ENCODE results near the gene MRPL14. TPM values are rescaled to one million over a fixed set of nuclear protein-coding genes. Genes with fewer than 3 reads are reported as not detected.

Gene MRPL14
- total RNA-seq, 2 donors from 2014 or later, result 72.0 to 77.7 TPM

DNA sequence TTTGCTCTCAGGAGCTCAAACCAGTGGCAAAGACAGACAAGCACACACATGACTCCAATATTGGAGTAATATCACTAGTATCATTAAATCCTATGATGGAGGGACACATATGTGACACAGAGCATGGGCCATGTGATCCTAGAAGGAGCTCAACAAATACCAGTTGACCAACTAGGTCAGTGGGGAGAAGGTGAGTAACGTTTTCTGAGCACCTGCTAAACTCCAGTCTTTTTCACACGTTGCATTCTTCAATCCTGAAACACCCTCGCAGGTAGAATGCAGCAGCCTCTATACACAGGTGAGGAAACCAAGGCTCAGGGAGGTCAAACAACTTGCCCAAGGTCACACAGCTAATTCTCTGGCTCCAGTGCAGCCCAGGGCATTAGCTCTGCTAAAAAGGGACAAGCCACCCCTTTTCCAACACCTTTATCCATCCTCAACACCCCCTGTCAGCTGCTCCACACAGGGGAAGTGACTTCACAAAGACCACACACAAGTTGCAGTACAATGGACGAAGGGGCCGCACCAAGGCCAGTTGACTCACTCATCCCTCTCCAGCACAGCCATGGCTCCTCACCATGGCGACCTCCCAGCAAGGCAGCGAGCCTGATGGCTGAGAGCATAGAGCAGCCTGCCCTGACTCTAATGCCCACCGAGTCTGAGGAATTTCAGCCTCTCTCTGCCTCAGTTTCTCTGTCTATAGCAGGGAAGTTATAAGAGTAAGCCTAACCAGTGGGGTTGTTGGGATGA lies 35.8 kb upstream of the MRPL14 start:
- TF ChIP-seq, protein P1, sequence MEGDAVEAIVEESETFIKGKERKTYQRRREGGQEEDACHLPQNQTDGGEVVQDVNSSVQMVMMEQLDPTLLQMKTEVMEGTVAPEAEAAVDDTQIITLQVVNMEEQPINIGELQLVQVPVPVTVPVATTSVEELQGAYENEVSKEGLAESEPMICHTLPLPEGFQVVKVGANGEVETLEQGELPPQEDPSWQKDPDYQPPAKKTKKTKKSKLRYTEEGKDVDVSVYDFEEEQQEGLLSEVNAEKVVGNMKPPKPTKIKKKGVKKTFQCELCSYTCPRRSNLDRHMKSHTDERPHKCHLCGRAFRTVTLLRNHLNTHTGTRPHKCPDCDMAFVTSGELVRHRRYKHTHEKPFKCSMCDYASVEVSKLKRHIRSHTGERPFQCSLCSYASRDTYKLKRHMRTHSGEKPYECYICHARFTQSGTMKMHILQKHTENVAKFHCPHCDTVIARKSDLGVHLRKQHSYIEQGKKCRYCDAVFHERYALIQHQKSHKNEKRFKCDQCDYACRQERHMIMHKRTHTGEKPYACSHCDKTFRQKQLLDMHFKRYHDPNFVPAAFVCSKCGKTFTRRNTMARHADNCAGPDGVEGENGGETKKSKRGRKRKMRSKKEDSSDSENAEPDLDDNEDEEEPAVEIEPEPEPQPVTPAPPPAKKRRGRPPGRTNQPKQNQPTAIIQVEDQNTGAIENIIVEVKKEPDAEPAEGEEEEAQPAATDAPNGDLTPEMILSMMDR (IDR thresholded peaks at IDR 0.05), result no peak
- H3K27ac ChIP-seq, result no peak overlapping the region
- no peaks in the 10 kb centered on the region for H3K4me1 ChIP-seq
- intact Hi-C loops (cut with DNase I), result no loop called here
- no peak for DNase-seq
- no peak overlapping the region for H3K9ac ChIP-seq (ENCODE audit: low read depth in 2 of 2, low read length in 2 of 2)
- no peaks in the 10 kb centered on the region for H3K27me3 ChIP-seq
- H3K4me3 ChIP-seq, result no peak overlapping the region
- H3K9me3 ChIP-seq, result no peaks in the 10 kb centered on the region
- H3K36me3 ChIP-seq, result no peaks in the 10 kb centered on the region

DNA sequence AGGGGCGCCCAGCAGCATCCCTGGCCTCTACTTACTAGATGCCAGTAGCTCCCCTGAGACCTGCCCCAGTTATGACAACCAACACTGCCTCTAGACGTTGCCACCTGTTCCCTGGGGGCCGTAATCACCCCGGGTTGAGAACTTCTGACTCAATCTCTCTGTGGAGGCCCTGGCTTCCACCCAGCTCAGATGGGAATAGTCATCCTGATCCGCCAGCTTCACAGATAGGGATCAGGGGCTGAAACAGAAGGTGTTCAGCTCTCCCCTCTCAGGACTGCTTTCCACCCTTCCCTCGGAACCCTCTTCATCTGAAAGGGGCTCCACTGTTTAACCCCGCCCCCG lies 34.7 kb upstream of the MRPL14 start:
- H3K27me3 ChIP-seq, result no peaks in the 10 kb centered on the region
- TF ChIP-seq, protein P1 (IDR thresholded peaks at IDR 0.05), result no peak
- H3K4me3 ChIP-seq, result no peak overlapping the region
- no peaks in the 10 kb centered on the region for H3K36me3 ChIP-seq
- DNase-seq, result no peak
- no peak overlapping the region for H3K27ac ChIP-seq
- no peaks in the 10 kb centered on the region for H3K4me1 ChIP-seq
- H3K9ac ChIP-seq (ENCODE audit: low read depth in 2 of 2, low read length in 2 of 2), result no peak overlapping the region
- H3K9me3 ChIP-seq, result no peaks in the 10 kb centered on the region
- intact Hi-C loops (cut with DNase I), result no loop called here

DNA sequence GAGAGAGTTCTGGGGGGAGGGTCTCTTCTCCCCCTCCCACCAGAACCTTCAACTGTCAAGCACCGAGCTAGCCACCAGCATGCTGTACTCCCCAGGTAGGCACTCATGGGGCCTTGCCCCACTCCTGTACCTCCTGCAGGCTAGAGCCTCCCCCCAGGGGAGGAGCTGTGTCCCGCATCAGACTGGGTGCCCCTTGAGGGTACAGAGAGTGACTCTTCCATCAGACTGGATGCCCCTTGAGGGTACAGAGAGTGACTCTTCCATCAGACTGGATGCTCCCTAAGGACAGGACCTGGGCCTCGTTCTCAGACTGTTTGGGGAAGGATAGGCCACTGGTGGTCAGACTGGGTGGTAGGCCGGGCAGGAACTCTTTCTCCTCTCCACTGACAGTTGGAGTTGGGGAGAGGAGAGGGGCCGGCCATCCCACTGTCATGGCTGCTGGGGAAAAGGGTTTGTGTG lies 31.5 kb upstream of the MRPL14 start, which contains the start of gene CAPN11:
CAPN11 (plus strand) TSS at position 51 of the 459 bp plus-strand sequence; CDS start at position 80, 29 bp downstream.
- no peak for DNase-seq
- H3K27ac ChIP-seq, result no peak within 1 kb of the TSS
- intact Hi-C loops (cut with DNase I), result no loop called here
- no peaks in the 10 kb centered on the region for H3K4me1 ChIP-seq
- TF ChIP-seq, protein P1 (IDR thresholded peaks at IDR 0.05), result no peak
- H3K36me3 ChIP-seq, result no peaks in the 10 kb centered on the region
- H3K9ac ChIP-seq (ENCODE audit: low read depth in 2 of 2, low read length in 2 of 2), result no peak within 1 kb of the TSS
- no peaks in the 10 kb centered on the region for H3K9me3 ChIP-seq
- H3K27me3 ChIP-seq, result no peaks in the 10 kb centered on the region
- no peak within 1 kb of the TSS for H3K4me3 ChIP-seq

DNA sequence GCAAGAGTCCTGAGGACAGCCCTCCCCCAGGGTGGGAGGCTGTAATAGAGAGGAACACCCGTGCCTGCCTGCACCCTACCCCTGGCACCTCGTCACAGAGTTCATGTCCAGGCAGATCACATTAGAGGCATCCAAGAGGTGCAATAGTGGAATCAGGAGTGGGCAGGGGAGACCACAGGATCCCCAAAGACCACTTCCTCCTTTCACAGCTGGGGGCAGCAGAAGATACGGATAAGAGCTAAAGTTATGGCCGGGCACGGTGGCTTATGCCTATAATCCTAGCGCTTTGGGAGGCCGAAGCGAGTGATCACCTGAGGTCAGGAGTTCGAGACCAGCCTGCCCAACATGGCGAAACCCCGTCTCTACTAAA lies 29.9 kb upstream of the MRPL14 start:
- no peaks in the 10 kb centered on the region for H3K27me3 ChIP-seq
- H3K9me3 ChIP-seq, result no peaks in the 10 kb centered on the region
- TF ChIP-seq, protein P1 (IDR thresholded peaks at IDR 0.05), result no peak
- no peak for DNase-seq
- no peak overlapping the region for H3K27ac ChIP-seq
- H3K36me3 ChIP-seq, result no peaks in the 10 kb centered on the region
- no peaks in the 10 kb centered on the region for H3K4me1 ChIP-seq
- intact Hi-C loops (cut with DNase I), result no loop called here
- H3K9ac ChIP-seq (ENCODE audit: low read depth in 2 of 2, low read length in 2 of 2), result no peak overlapping the region
- no peak overlapping the region for H3K4me3 ChIP-seq

DNA sequence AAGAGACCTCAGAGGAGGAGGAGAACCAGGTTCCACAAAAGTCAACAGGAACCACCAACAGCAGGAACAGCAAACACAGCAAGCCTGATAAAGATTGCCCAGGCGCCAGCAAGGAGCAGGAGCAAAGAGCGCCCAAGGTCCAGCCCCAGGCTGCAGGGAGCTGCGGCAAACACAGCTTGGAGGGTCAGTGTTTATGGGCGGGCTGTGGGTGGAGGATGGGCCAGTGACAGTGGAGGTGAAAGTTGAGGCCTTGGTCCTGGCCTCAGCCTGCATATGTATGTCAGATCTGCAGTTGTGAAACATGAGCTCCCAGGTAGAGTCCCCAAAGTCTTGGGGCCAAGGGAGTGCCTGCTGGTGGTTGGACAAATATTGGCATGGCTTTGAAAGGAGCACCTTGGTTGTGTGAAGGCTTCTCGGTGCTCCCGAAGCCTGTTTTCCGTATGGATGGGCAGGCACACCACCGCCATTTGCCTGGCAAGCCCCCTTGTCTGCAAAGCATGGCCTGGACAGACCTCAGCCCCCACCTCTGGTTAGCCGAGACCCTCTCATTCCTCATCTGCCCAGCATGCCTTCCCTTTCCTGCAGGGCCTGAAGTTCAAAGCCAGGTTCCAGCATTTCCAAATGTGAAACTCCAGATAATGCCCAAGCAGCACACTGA lies 29.4 kb upstream of the MRPL14 start:
- DNase-seq, result peak; percentile 50
- no peaks in the 10 kb centered on the region for H3K9me3 ChIP-seq
- H3K4me1 ChIP-seq, result no peaks in the 10 kb centered on the region
- H3K4me3 ChIP-seq, result no peak overlapping the region
- TF ChIP-seq, protein P1 (IDR thresholded peaks at IDR 0.05), result no peak
- no peaks in the 10 kb centered on the region for H3K36me3 ChIP-seq
- no peak overlapping the region for H3K9ac ChIP-seq (ENCODE audit: low read depth in 2 of 2, low read length in 2 of 2)
- no peaks in the 10 kb centered on the region for H3K27me3 ChIP-seq
- intact Hi-C loops (cut with DNase I), result no loop called here
- no peak overlapping the region for H3K27ac ChIP-seq
